T-helper 1 cell treated with Interleukin-12 subunit alpha and Interleukin-12 subunit beta and Interleukin-4 antibody, amounts not matched to agents 30 ng/mL and 1 ng/mL, for 36 hours (primary cell): ENCODE results near the gene SRF. TPM values are rescaled to one million over a fixed set of nuclear protein-coding genes. Genes with fewer than 3 reads are reported as not detected.

Source experiments
- intact Hi-C: fragments of 100-400 bp; cut with micrococcal nuclease; formaldehyde crosslinking; loops from one replicate; pipeline ENCODE4 v1.15.1; 2024
- total RNA-seq: library from RNA; stranded (reverse); gene quantifications from 2 replicates; pipeline ENCODE4 v1.2.3, GENCODE V29; 2022

SRF gene
- total RNA-seq, 1 donor from 2014 or later, result 58.7 TPM

DNA sequence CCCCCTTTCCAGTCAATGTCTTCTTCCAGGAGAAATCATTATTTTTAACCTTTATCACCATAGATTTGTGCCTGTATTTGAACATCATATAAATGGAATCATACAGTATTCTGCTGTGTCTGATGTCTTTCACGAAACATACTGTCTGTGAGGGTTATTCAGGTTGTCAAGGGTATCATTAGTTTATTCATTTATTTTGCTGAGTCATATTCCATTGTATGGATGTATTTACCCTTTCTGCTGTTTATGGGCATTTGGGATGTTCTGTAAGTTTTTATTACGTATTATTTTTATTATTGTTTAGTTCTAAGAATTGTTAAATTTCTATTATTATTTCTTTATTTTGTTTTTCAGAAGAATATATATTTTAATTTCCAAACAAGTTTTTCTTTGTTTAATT, 36.2 kb downstream of the SRF start:
- intact Hi-C loops, result no loop called here

DNA sequence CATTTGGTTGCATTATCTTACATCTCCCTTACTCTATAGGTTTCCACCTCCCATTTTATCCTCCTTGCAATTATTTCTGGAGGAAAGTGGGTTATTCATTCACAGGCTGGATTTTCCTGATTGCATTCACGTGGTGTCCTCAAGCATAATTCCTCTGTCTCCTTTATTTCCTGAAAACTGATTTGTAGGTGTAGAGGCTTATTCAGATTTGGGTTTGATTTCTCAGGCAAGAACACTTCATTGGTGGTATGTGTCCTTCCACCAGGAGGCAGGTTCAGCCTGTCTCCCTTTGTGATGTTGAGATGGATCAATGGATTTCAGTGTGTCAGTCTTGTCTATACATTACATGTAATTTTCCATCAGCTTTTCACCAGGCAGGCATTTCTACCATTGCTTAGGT, 40.9 kb downstream of the SRF start:
- intact Hi-C loops, result no loop called here

DNA sequence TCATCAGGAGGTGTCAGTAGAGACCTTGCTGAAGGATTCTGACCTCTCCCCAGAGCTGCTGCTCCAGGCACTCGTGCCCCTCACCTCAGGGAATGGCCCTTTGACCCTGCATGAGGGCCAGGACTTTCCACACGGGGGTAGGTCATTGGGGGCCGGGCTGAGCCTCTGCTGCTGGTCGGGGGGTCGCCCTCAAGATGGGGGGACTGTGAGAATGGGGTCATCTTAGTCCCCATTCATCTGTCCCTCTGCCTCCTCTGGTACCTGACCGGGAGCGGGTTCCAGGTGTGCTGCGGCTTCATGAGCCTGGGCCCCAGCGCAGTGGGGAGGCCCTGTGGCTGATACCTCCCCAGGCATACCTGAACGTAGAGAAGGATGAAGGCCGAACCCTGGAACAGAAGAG, 42.4 kb downstream of the SRF start:
- intact Hi-C loops, result no loop called here

DNA sequence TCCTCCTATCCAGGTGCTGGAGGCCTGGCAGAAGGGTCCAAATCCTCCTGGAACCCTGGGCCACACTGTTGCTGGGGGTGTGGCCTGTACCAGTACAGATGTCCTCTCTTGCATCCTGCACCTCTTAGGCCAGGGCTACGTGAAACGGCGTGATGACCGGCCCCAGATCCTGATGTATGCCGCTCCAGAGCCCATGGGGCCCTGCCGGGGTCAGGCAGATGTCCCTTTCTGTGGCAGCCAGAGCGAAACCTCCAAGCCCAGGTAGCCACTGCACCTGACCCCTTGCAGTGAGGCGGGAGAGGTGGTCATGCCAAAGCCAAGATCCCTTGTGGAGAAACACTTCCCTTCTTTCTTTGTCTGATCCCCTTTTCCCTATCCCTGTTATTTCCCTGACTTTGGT, 44.0 kb downstream of the SRF start:
- intact Hi-C loops, result no loop called here

DNA sequence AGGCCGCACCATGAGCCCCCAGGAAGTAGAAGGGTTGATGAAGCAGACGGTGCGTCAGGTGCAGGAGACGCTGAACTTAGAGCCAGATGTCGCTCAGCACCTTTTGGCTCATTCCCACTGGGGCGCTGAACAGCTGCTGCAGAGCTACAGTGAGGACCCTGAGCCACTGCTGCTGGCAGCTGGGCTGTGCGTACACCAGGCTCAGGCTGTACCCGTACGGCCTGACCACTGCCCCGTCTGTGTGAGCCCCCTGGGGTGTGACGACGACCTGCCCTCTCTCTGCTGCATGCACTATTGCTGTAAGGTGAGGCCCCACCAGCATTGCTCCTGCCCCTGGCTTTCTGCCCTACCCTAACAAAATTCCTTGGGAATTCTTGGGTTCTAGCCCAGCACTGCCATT, 45.1 kb downstream of the SRF start:
- intact Hi-C loops, result no loop called here

DNA sequence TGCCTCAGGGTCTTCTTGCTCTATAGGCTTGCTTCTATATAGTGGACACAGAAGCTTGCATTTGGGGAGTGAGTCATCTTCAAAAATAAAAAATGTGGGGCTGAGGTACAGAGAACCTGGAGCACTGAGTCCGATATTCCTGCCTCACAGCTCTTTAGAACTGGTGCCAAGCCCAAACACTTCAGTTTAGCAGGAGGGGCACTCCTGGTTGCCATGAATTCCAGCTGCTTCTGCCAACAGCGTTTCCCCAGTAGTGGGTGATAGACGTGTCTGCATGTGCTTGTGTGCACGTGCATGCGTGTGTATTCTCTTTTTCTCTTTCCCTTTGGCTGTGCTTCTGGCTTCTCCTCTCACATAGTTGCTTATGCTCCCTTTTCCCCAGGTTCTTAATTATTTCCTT, 46.3 kb downstream of the SRF start:
- intact Hi-C loops, result no loop called here

DNA sequence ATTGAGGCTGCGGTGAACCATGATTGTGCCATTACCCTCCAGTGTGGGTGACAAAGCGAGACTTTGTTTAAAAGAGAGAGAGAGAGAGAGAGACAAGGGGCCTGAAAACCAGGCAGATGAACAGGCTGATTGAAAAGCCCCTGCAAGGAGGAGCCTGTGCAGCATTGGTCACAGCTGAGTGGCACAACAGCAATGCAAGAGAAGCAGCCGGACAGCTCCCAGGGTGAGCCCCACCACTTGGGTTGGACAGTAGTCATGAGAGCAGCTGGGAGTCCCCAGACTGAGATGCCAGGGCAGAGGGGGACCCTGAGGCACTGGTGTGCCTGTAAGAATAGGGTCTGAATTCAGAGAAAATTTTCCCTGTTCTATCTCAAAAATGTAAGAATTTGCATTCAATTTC, 48.0 kb downstream of the SRF start:
- intact Hi-C loops, result no loop called here

DNA sequence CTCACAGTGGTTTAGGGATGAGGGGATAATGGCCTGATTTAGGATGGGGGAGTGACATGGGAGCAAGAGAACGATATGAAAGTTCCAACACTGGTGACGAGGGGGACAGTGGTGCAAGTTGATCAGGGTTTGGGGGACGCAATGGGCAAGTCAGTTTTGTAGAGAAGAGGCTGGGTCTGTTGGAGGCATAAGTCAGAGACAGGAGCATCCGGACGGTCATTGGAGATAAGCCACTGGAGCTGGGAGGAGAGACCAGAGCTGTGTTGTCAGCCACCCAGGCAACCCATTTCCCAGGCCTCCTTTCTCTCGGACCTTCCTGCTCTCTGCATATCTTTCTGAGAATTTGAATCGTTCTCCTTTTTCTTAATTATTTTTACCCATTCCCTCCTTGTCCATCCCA, 48.7 kb downstream of the SRF start:
- intact Hi-C loops, result loop anchor here (5.0 kb wide), 2 partner anchors 288 to 438 kb away; partner anchors contain the start of gene BICRAL

DNA sequence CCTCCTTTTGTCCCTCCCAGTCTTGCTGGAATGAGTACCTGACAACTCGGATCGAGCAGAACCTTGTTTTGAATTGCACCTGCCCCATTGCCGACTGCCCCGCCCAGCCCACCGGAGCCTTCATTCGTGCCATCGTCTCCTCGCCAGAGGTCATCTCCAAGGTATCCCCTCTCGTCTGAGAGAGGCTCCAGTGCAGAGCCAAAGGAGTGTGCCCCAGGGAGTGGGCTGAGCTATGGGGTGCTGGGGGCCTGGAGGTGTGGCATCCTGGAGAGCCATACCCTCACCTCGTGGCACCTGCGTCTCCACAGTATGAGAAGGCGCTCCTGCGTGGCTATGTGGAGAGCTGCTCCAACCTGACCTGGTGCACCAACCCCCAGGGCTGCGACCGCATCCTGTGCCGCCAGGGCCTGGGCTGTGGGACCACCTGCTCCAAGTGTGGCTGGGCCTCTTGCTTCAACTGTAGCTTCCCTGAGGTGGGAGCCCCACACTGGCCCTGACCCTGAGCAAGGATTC, 49.4 kb downstream of the SRF start:
- intact Hi-C loops, result loop anchor here (5.0 kb wide), 2 partner anchors 288 to 438 kb away; partner anchors contain the start of gene BICRAL

DNA sequence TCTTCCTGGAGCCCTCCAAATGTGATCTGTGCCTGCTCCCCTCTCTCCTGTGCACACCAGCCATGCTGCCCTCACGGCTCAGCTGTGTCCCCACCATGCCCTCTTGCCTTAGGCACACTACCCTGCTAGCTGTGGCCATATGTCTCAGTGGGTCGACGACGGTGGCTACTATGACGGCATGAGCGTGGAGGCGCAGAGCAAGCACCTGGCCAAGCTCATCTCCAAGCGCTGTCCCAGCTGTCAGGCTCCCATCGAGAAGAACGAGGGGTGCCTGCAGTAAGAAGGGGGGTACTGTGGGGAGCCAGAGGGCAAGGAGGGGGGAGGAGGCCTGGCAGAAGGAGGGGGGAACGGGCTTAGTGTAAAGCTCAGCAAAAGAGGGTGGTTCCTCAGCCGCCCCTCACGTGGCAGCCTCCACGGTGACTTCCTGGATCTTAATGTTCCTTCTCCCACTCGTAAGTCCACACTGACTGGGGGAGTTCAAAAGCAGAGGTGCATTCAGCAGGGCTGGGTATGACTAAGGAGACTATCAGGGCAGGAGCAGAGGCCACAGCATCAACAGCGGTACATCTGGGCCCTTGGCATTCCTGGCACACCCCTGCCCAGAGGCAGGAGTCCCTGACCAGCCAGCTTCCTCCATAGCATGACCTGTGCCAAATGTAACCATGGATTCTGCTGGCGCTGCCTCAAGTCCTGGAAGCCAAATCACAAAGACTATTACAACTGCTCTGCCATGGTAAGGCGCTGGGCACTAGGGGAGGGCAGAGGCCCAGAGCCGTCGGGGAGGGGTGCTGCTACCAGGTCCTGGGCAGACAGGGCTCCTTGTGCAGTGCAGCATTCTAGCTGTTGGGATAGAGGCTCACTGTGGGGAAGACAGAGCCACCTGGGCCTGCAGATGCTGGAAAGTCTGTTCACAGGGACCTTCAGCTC, 50.2 kb downstream of the SRF start:
- intact Hi-C loops, result loop anchor here (5.0 kb wide), 2 partner anchors 289 to 439 kb away; partner anchors contain the start of gene BICRAL

DNA sequence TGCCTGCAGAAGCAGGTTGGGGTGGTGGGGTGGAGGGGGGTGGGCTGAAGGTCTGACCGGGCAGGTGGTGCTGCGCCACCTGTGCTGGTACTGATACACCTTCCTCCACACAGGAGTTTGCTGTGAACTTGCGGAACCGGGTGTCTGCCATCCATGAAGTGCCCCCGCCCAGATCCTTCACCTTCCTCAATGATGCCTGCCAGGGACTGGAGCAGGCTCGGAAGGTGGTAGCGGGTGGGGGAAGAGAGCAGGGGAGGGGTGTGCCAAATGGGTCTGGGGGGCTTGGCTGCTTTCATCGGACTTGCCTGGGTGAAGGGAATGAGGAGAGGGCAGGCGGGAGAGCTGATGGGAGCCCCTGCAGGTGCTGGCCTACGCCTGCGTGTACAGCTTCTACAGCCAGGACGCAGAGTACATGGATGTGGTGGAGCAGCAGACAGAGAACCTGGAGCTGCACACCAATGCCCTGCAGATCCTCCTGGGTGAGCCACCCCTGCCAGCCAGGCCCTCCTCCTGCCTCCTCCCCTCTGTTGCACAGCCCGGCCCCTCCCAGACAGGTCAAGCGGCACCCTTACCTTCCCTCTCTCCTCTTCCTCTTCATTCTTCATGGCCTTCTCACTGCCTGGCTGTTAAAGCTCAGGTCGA, 51.5 kb downstream of the SRF start:
- intact Hi-C loops, result loop anchor here (5.0 kb wide), 2 partner anchors 290 to 440 kb away; partner anchors contain the start of gene BICRAL

DNA sequence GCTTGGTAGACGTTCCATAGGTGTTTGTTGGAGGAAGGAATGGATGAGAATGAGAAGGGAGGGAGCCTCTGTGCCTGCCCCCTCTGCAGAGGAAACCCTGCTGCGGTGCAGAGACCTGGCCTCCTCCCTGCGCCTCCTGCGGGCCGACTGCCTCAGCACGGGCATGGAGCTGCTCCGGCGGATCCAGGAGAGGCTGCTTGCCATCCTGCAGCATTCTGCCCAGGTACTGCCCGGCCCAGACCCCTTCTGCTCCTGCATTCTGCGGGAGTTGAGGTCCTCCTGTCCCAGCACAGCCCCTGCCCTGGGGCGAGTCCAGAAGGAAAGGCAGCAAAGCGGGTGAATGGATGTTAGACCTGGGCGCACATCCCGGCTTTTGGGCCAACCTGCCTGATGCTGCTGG, 52.1 kb downstream of the SRF start:
- intact Hi-C loops, result loop anchor here (5.0 kb wide), 2 partner anchors 291 to 441 kb away; partner anchors contain the start of gene BICRAL

DNA sequence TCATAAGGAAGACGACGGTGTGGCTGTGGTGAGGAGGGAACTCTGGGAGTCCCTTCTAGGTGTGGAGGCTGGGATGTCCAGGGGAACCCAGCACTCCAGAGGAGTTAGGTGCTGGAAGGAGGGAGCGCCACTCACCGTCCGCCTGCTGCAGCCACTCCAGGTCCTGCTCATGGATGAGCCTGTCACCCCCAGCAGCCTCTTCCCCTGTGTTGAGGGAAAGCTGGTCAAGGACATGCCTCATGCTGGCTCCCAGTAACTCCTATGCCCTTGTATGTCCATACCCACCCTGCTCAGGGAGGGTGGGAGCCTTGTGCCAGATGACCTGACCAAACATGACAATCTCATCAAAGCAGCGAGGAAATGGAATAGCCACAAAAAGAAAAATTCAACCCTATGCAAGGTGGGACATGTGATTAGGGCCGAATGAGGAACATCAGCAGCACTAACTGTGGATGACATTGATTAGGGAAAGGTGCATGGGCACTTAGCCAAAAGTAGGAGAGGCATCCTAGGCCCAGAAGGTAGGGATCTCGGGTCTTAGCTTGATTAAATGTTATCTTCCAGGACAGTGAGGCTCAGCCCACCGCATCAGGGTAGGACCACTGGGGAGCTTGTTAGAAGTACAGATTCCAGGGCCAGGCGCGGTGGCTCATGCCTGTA, 55.3 kb downstream of the SRF start:
- intact Hi-C loops, result no loop called here

DNA sequence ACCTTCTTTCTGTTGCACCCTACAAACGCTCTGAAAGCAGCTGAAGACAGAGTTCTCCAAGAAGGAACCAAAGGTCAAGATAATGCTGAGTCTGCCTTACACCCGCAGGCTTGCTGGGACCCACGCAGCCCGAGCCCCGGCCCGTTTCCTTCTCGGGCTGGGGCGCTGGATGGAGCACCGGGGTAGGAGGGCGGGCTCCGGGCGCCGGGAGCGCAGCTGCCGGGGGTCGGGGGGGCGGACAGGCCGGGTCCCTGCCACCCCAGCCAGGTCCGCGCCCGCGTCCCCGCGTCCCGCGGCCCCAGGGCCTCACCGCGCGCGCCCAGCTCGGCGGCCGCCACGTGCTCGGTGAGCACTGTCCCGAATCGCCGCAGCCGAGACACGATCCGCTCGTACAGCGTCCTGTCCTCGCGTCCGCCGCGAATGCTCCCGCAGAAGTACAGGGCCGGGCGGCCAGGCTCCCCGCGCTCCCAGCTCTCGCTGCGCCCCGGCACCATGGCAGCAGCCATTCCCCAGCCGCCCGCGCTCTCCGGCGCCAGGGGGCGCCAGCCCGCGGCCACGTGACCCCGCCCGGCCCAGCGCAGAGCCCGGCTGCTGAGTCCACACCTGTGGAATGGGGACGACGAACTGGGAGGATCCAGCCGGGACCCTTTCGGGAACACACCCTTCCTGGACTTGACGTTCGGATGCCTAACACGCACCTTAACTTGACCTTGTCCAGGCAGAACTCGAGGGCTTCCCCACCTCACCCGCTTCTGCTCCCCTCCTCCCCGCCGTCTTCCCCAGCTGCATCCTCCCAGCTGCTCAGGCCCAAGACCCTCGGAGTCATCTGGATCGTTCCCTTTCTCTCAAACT, 58.1 kb downstream of the SRF start, which contains the start of gene DNPH1:
Gene DNPH1 (minus strand): TSS at position 531 of the 852 bp plus-strand sequence. CDS start 25 bp downstream, at position 506.
- intact Hi-C loops, result loop anchor here (1.0 to 2.0 kb wide), 5 partner anchors 18 to 277 kb away; partner anchors contain the start of genes ABCC10 and PEX6

DNA sequence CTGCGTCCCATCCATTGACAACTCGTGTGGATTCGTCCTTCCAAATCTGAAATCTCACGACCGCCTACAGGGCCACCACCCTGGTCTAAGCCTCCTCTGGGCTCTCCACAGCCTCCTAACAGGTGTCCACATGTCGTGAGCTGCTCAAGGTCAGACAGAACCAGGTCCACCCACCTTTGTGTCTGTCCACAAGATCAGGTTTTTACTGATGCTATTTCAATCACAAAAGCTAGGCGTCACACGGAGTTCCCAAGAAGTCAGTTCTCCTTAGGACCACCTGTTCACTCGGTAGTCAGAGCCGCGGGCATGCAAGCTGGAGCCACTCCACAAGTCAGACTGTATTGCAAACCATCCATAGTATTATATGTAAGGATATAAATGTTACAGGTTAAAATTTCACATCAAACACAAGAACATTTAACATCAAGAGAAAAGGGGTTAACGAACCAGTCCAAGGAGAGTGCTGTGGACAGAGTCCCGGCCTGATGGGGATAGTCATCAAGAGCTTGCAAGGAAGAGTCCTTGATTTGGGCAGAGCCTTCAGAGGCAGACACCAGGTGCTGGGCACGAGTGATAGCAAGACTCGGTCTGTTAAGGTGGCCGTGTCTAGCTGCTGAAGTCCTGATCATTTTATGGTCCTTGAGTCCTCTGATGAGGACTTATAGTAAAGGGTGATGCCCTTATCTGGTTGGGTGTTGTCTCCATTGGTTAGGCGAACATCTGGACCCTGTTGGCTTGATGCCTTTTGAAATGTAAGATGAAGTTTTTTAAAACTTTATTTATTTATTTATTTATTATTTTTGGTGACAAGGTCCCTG, 58.9 kb downstream of the SRF start:
- intact Hi-C loops, result loop anchor here (1.0 to 2.0 kb wide), 5 partner anchors 17 to 276 kb away; partner anchors contain the start of genes ABCC10 and PEX6

DNA sequence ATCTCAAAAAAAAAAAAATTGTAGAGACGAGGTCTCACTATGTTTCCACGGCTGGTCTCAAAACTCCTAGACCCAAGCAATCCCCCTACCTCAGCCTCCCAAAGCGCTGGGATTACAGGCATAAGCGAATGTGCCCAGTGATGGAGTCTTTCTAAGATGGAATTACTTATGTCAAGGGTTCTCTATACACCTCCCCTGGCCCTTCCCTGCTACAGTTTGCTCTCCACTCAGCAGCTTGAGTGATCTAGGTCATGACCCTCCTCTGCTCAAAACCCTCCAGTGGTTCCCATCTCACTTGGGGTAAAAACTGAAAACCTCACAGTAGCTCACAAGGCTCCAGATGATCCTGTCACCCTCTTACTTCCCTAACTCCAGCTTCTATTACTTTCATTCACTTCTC, 60.0 kb downstream of the SRF start:
- intact Hi-C loops, result no loop called here
